GM12892 (cell line): ENCODE results near the gene GOLIM4.
"Not testable (repeated sequence)": the region's sequence is repeated elsewhere in the genome, so short reads cannot be mapped to it uniquely, and the experiment has no call there.

Source experiments
- DNase-seq: peaks from one replicate; pipeline ENCODE4 v3.0.0; 2011; ENCODE audit not compliant: insufficient read length
- FAIRE-seq: peaks from 2 replicates; lab custom pipeline; 2011; peaks lifted over from hg19 to GRCh38; lab: Jason Lieb, UNC
- POLR2A ChIP-seq: IDR thresholded peaks from 2 replicates; pipeline ENCODE4 v1.6.1; 2011; ENCODE audit warnings: low read depth, low read length, control low read depth
- POLR2AphosphoS5 ChIP-seq: IDR thresholded peaks from 2 replicates; pipeline ENCODE4 v1.6.1; 2011; ENCODE audit warnings: low read depth, low read length, control low read depth
- TAF1 ChIP-seq: IDR thresholded peaks from 2 replicates; pipeline ENCODE4 v1.6.1; 2011; ENCODE audit warnings: low read depth, mild to moderate bottlenecking, control low read depth, low read length, borderline replicate concordance

The GOLIM4 gene

DNA sequence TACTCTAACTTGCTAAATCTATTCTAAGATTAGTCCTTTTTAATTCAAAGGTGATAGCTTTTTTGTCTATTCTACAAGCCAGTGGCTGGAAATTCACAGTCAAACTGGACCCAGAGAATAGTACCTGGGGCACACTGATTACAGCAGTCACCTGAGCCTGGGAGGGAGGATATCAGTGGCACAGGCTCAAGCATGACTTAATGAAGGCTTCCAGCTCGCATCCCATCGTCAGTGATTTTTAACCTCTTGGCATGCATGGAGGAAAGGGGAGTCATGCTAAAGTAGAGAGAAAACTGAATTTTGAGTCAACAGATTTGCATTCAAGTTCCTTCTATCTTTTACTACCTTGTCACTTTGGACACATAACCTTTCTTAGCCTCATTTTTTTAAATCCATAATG is 24.8 kb downstream of the GOLIM4 start:
- no peak for DNase-seq
- FAIRE-seq = peak; percentile 27

DNA sequence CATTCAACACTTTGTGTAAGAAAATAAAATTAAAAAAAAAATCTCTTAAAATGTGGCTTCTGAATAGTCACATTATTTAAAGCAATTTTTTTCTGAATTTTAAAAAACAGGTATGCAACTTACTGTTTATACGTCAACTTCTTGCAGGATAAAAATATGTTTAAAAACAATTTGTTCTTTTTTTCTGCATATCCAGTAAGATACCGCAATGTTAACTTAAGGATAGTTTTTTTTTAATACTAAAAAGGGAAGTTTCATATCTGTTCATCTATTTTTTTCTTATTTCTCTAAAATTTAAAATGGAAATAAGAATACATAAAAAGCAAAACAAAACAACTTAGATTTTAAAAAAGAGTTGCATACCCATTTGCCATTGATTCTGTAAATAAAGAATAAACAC is 27.4 kb downstream of the GOLIM4 start:
- DNase-seq (no peak), FAIRE-seq (no peak)

More for the DNA sequence above, 24.8 kb downstream of the GOLIM4 start:
- TF ChIP-seq TAF1 (no peak), POLR2AphosphoS5 (no peak), POLR2A (no peak)

DNA sequence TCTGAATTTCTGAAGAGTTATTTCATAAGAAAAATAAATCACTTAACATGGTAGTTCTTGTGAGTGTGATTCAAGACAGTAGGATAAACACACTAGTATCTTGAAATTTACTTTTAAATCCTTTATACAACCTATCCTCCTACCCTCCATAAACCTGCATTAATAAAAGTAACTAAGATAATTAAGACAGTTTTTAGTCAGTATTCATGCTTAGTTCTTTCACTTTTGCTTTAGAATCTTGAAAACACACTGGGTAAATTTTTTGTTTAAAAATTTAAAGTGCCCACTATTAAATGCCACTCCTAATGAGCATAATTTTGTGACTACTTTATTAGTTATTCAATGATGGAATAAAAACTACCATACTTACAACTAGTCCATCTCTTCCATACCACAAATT is 28.8 kb downstream of the GOLIM4 start:
- no peak for TF ChIP-seq TAF1
- TF ChIP-seq POLR2AphosphoS5 = no peak
- no peak for TF ChIP-seq POLR2A
- FAIRE-seq (no peak), DNase-seq (no peak)

More for the DNA sequence above, 27.4 kb downstream of the GOLIM4 start:
- TF ChIP-seq POLR2A (no peak), TAF1 (no peak), POLR2AphosphoS5 (no peak)

DNA sequence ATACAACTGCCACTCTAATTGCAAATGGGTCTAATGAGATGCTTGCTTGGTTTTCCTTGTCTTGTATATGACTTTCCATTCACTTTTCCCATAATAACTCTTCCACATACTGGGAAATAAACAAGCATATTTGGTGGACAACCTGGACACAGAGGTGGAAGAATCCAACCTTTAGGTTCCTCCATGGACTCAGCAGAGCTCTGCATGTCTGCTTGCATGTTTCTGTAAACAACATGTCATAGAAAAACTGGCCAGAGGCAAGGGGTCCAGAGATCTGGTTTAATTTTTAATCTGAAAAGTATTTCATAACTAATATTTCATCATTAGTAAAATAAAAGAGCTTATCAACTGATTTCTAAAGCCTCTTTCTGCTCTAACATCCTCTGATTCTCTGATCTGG is 30.2 kb downstream of the GOLIM4 start:
- DNase-seq = no peak
- no peak for FAIRE-seq
- no peak for TF ChIP-seq POLR2AphosphoS5
- TF ChIP-seq POLR2A = no peak
- TF ChIP-seq TAF1 = no peak

DNA sequence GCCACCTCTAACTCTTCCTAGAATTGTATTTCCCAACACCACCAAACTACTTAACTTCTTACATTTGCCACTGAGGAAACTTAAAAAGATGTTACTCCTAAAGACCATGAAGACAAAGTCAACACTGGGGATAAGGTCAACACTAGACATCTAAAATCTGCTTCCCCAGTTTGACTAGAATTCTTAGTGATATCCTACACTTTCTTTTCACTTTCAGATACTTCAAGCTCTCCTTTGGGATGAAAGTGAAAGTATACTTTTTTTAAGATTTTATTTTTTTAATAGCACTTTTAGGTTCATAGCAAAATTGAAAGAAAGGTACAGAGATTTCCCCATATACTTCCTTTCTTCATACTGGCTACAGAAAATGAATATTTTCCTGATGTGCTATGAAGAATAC is 32.6 kb downstream of the GOLIM4 start:
- no peak for FAIRE-seq
- DNase-seq = no peak
- no peak for TF ChIP-seq POLR2AphosphoS5
- no peak for TF ChIP-seq TAF1
- no peak for TF ChIP-seq POLR2A

DNA sequence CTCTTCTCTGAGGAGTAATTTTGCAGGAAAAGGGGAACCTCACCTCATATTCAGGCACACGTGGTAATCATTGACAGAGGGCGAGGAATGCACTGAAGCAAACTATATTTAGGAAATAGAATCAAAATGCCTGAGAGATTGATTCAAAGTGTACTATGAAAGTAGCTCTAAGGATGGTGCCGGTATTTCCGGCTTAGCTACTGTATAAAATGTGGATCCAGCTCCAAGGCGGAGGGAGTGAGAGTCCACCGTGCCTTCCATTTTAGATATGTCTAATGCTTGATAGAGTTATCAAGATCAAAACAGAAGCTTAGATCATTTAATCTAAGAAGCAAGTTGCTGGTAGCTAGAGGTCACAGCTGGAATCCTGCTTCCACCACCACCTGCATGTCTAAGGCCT is 33.0 kb downstream of the GOLIM4 start:
- no peak for TF ChIP-seq TAF1
- TF ChIP-seq POLR2A = no peak
- no peak for TF ChIP-seq POLR2AphosphoS5
- peak; percentile 46 for FAIRE-seq
- DNase-seq = no peak

DNA sequence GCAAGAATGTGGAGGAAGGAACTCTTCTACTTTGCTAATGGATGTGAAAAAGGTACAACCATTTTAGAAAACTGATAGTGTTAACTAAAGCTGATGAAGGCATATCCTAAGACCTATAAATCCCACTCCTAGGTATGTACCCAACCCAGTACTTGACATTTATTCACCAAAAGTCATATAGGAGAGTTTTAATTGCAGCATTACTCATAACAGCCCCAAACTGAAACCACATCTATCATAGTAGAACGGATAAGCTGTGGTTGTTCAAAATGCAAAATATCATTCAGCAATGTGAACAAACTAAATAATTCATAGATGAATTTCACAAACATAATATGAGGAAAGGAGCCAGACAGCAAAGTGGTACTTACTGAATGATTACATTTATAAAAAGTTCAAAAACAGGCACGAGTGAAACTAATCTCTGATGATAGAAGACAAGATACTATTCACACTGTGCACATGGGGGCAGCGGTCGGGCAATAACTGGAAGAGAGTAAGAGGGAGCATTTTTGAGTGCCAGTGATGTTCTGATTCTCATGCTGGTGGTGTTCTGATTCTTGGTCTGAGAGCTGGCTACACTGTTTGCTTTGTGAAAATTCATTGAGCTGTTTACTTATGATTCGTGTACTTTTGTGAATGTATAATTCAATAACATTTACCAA is 34.3 kb downstream of the GOLIM4 start:
- TF ChIP-seq TAF1 (no peak), POLR2A (no peak), POLR2AphosphoS5 (no peak)
- no peak for FAIRE-seq
- DNase-seq = no peak

DNA sequence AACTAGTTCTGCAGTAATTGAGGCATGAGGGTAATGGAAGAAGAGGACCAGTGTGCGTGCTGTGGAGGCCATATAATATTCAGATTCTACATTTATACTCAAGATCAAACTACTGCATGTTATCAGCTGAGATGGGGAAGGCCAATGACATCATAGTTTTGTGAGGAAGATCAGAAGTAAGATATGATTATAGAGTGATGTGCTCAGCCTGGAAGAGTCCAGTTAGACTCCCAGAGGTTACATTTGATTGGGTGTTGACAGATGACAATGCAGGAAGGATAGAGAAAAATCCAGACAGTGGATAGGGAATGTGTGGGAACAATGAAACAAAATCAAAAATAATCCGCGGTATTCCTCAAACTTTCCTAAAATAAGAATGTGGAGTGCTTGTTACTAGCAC is 35.4 kb downstream of the GOLIM4 start:
- DNase-seq = no peak
- TF ChIP-seq TAF1 (no peak), POLR2A (no peak), POLR2AphosphoS5 (no peak)
- no peak for FAIRE-seq

DNA sequence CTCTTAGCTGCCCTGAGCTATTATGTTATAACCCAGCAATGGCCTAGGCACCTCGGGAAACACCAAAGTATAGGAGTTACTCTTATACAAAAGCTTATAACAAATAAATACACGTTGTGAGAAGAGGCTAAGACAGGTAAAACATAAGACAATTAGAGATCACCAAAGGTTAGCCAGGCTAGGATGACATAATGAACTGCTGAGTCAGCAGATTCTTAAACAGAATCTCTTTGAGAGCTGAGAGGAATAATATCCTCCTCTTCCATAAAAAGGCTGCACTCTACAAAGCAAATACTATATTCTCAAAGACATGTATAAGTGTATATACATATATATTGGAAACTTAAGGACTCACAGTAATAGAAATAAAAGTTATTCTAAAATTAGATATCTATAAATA is 37.2 kb downstream of the GOLIM4 start:
- DNase-seq = no peak
- no peak for TF ChIP-seq POLR2A
- TF ChIP-seq TAF1 = no peak
- TF ChIP-seq POLR2AphosphoS5 = no peak
- no peak for FAIRE-seq

DNA sequence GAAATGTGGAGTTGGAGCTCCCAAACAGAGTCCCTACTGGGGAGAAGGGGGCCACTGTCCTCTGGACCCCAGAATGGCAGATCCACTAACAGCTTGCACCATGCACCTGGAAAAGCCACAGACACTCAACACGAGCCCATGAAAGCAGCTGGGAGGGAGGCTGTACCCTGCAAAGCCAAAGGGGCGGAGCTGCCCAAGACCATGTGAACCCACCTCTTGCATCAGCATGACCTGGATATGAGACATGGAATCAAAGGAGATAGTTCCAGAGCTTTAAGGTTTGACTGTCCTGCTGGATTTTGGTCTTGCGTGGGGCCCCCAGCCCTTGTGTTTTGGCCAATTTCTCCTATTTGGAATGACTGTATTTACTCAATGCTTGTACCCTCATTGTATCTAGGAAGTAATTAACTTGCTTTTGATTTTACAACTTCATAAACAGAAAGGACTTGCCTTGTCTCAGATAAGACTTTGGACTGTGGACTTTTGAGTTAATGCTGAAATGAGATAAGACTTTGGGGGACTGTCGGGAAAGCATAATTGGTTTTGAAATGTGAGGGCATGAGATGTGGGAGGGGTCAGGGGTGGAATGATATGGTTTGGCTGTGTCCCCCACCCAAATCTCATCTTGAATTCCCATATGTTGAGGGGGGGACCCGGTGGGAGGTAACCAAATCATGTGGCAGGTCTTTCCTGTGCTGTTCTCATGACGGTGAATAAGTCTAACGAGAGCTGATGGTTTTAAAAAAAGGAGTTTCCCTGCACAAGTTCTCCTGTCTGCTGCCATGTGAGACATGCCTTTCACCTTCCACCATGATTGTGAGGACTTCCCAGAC is 39.1 kb downstream of the GOLIM4 start:
- FAIRE-seq, DNase-seq: not testable (repeated sequence)

DNA sequence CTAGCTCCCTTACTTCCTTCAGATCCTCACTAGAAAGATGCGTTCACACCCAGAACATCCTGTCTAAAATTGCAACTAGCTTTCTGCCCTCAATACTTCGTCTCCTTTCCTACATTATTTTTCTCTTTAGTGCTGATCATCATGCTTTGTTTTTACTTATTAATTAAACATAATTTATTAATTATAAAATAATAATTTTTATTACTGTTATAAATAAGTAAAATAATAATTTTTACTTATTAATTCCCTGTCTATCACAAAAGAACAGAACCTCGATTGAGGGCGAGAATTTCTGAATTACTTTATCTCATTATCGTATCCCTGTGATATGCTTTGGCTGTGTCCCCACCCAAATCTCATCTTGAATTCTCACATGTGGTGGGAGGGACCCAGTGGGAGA is 41.3 kb downstream of the GOLIM4 start:
- FAIRE-seq = no peak
- TF ChIP-seq TAF1 = no peak
- TF ChIP-seq POLR2AphosphoS5 = no peak
- TF ChIP-seq POLR2A = no peak
- DNase-seq = no peak

DNA sequence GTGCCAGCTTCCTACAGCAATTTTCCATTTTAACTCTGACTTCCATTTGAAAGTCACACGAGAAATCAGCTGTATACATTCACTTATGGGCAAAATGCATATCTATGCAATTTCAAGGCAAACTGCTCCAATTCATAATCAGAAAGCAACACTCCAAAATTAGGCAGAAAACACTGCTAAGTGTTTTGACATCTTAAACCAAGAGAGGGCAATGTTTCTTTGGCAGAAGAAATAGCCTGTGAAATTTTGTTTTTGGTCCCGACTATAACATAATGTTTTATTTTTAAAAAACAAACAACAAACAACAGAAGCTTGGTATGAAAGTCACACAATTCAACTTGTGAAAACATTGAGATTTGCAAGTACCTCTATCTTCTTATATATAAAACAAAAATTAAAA is 42.6 kb downstream of the GOLIM4 start:
- TF ChIP-seq TAF1 (no peak), POLR2AphosphoS5 (no peak), POLR2A (no peak)
- FAIRE-seq (no peak), DNase-seq (no peak)
